ENCODE results near the gene PLEKHA7. TPM values are rescaled to one million over a fixed set of nuclear protein-coding genes. Genes with fewer than 3 reads are reported as not detected.

Gene PLEKHA7
- total and polyA plus RNA-seq, 2 of the 8 experiments (the other 6 are each of a cell fraction or from before 2014, with no cell fraction given) = 11.4 to 25.6 TPM

GRCh38 chr11:16942342-16942741, 71.9 kb downstream of the PLEKHA7 start:
- no peaks in the 10 kb centered on the region for H3K27me3 ChIP-seq (replicated peaks in 1 of 4; ENCODE audit: control insufficient read depth in 3 of 4, extremely low read depth in 1 of 4, insufficient read depth in 3 of 4, low read length in 3 of 4)
- ChIA-PET CTCF (ENCODE audit: partially characterized antibody) (interaction anchor here (0.7 to 3.0 kb wide), 9 partner anchors 11 to 154 kb away, joined by 3 to 18 read pairs (median 3); no protein-coding TSS in a partner anchor), POLR2A (ENCODE audit: partially characterized antibody) (interaction anchor here (1.3 kb wide), 1 partner anchor 72 kb away, joined by 3 read pairs; the partner anchor contains the start of gene PLEKHA7)
- peaks cover 0 to 3% of the 10 kb centered on the region in 2 experiments for H4K20me1 ChIP-seq (replicated peaks in 1 of 2; ENCODE audit: control insufficient read depth in 1 of 2, insufficient read depth in 2 of 2, low read length in 2 of 2)
- no peaks in the 10 kb centered on the region; the same call in 1 of the 2 replicates for H3K79me1 ChIP-seq (ENCODE audit: low read depth, low read length)
- H2BK5ac ChIP-seq (ENCODE audit: low read depth, low read length) = no peak overlapping the region
- no peaks in the 10 kb centered on the region for H3K9me3 ChIP-seq (ENCODE audit: insufficient read depth in 2 of 2, low read depth in 1 of 2, low read length in 1 of 2)
- H3K23me2 ChIP-seq (ENCODE audit: low read depth, low read length) = no peaks in the 10 kb centered on the region
- H3K18ac ChIP-seq (ENCODE audit: extremely low read depth, low read length) = no peak overlapping the region
- no peak overlapping the region for H2BK15ac ChIP-seq (ENCODE audit: low read length)
- H4K91ac ChIP-seq (replicated peaks; ENCODE audit: insufficient read length, low read length) = no peak overlapping the region
- H4K8ac ChIP-seq (ENCODE audit: extremely low read depth, insufficient read depth, low read length) = no peak overlapping the region
- H3K4me2 ChIP-seq (ENCODE audit: insufficient read depth in 1 of 2, low read depth in 2 of 2, low read length in 2 of 2) = no peak overlapping the region
- FAIRE-seq (no peak), DNase-seq (ENCODE audit: low read depth in 1 of 2, low spot score in 2 of 2) (no peak)
- peaks cover 0 to 6% (median 4%) of the 10 kb centered on the region in 4 experiments; a peak in 4 of 7 replicates for H3K4me1 ChIP-seq (replicated peaks in 1 of 4; ENCODE audit: control insufficient read depth in 3 of 4, insufficient read depth in 4 of 4, low read length in 3 of 4)
- H3K23ac ChIP-seq (ENCODE audit: insufficient read length) = no peak overlapping the region
- no peak overlapping the region for H2BK12ac ChIP-seq (ENCODE audit: low read depth, low read length)
- no peak overlapping the region for H2BK120ac ChIP-seq (replicated peaks; ENCODE audit: low read depth, low read length)
- no peak overlapping the region for H2BK20ac ChIP-seq (ENCODE audit: low read length)
- H3K27ac ChIP-seq (ENCODE audit: low read depth, low read length) = no peak overlapping the region
- H3K9ac ChIP-seq (replicated peaks in 1 of 4; ENCODE audit: extremely low read depth in 1 of 4, low read depth in 3 of 4, low read length in 3 of 4) = no peak overlapping the region; a peak in 1 of 7 replicates
- no peak overlapping the region for H4K5ac ChIP-seq (ENCODE audit: insufficient read length, low read depth, low read length)
- no peak for TF ChIP-seq SIX5 (IDR thresholded peaks at IDR 0.05; ENCODE audit: low read depth, low read length)
- H3K56ac ChIP-seq (replicated peaks; ENCODE audit: insufficient read length, low read depth, low read length) = no peak overlapping the region
- H3K79me2 ChIP-seq (ENCODE audit: control insufficient read depth in 1 of 2, insufficient read depth in 2 of 2, low read length in 2 of 2) = no peaks in the 10 kb centered on the region; a peak in 1 of 4 replicates
- H3K4me3 ChIP-seq (ENCODE audit: extremely low read depth in 1 of 4, insufficient read depth in 2 of 4, low read depth in 3 of 4, low read length in 4 of 4) = no peak overlapping the region
- no peak overlapping the region for H3K4ac ChIP-seq (replicated peaks; ENCODE audit: insufficient read length, low read depth, low read length)
- no peaks in the 10 kb centered on the region for H3K36me3 ChIP-seq (ENCODE audit: control insufficient read depth in 2 of 4, insufficient read depth in 4 of 4, low read length in 3 of 4)
- 90% methylated on average over 4 of the region's 4 CpGs; no CpG with 5 or more reads in 1 of the 2 experiments for WGBS, 2 experiments (ENCODE audit: extremely low coverage in 1 of 2, insufficient coverage in 1 of 2, insufficient read length in 1 of 2, insufficient replicate concordance in 2 of 2, low coverage in 1 of 2, low lambda C conversion rate in 2 of 2, missing lambda C conversion rate in 1 of 2)
- H2AK5ac ChIP-seq (ENCODE audit: low read depth, low read length) = no peak overlapping the region
- H2AFZ ChIP-seq (ENCODE audit: low read length) = no peak overlapping the region
- H3K14ac ChIP-seq (ENCODE audit: insufficient read length) = no peak overlapping the region
